ENCODE results near the gene MAPK11. TPM values are rescaled to one million over a fixed set of nuclear protein-coding genes. Genes with fewer than 3 reads are reported as not detected.

Gene MAPK11
- total RNA-seq, 1 experiment from 2014 or later: 14.3 TPM

- peak overlapping the region; percentile 83 for H3K27ac Mint-ChIP-seq (ENCODE audit: unreplicated experiment)
- peaks cover 77% of the 10 kb centered on the region for H3K36me3 Mint-ChIP-seq (ENCODE audit: insufficient read depth, unreplicated experiment)
- no peak for DNase-seq
- no TSS peak for BruUV-seq (replicated peaks)
- no peaks in the 10 kb centered on the region for H3K27me3 Mint-ChIP-seq (ENCODE audit: unreplicated experiment)
- TF ChIP-seq CTCF (IDR thresholded peaks at IDR 0.05; ENCODE audit: unreplicated experiment): no peak
- peaks cover 11% of the 10 kb centered on the region for H3K4me1 Mint-ChIP-seq (ENCODE audit: low read depth, unreplicated experiment)
- H3K9me3 Mint-ChIP-seq (ENCODE audit: low read depth, unreplicated experiment): no peaks in the 10 kb centered on the region
- H3K4me3 Mint-ChIP-seq (ENCODE audit: low read depth, unreplicated experiment): peak overlapping the region; percentile 78
- intact Hi-C loops (cut with micrococcal nuclease; ENCODE audit: unreplicated experiment): no loop called here
- CTCF ChIA-PET: no interaction called here
These were observed 26.3 kb downstream of the MAPK11 start for GRCh38 chr22:50243685-50244419.

- Mint-ChIP-seq H3K4me3 (ENCODE audit: low read depth, unreplicated experiment) (peak overlapping the region; percentile 78), H3K9me3 (ENCODE audit: low read depth, unreplicated experiment) (no peaks in the 10 kb centered on the region), H3K36me3 (ENCODE audit: insufficient read depth, unreplicated experiment) (peaks cover 75% of the 10 kb centered on the region), H3K4me1 (ENCODE audit: low read depth, unreplicated experiment) (peaks cover 11% of the 10 kb centered on the region), H3K27ac (ENCODE audit: unreplicated experiment) (no peak overlapping the region), H3K27me3 (ENCODE audit: unreplicated experiment) (no peaks in the 10 kb centered on the region)
- intact Hi-C loops (cut with micrococcal nuclease; ENCODE audit: unreplicated experiment): no loop called here
- no TSS peak for BruUV-seq (replicated peaks)
- DNase-seq: no peak
- no peak for TF ChIP-seq CTCF (IDR thresholded peaks at IDR 0.05; ENCODE audit: unreplicated experiment)
- CTCF ChIA-PET: interaction anchor here (0.7 kb wide), 1 partner anchor 100 kb away, joined by 3 read pairs; no protein-coding TSS in a partner anchor
These were observed 27.7 kb downstream of the MAPK11 start for GRCh38 chr22:50242406-50242949.

GRCh38 chr22:50238755-50239154 lies 31.4 kb downstream of the MAPK11 start:
- no peaks in the 10 kb centered on the region for H3K27me3 Mint-ChIP-seq (ENCODE audit: unreplicated experiment)

GRCh38 chr22:50236731-50237409 lies 33.3 kb downstream of the MAPK11 start:
- peak; percentile 62 for TF ChIP-seq CTCF (IDR thresholded peaks at IDR 0.05; ENCODE audit: unreplicated experiment)
- Mint-ChIP-seq H3K27ac (ENCODE audit: unreplicated experiment) (no peak overlapping the region), H3K9me3 (ENCODE audit: low read depth, unreplicated experiment) (no peaks in the 10 kb centered on the region), H3K27me3 (ENCODE audit: unreplicated experiment) (no peaks in the 10 kb centered on the region), H3K36me3 (ENCODE audit: insufficient read depth, unreplicated experiment) (peaks cover 49% of the 10 kb centered on the region), H3K4me3 (ENCODE audit: low read depth, unreplicated experiment) (no peak overlapping the region), H3K4me1 (ENCODE audit: low read depth, unreplicated experiment) (peaks cover 8% of the 10 kb centered on the region)
- DNase-seq: peak; percentile 36
- CTCF ChIA-PET: interaction anchor here (1.2 kb wide), 1 partner anchor 88 kb away, joined by 4 read pairs; no protein-coding TSS in a partner anchor
- no TSS peak for BruUV-seq (replicated peaks)
- intact Hi-C loops (cut with micrococcal nuclease; ENCODE audit: unreplicated experiment): no loop called here

More at GRCh38 chr22:50238755-50239154, 31.4 kb downstream of the MAPK11 start:
- Mint-ChIP-seq H3K36me3 (ENCODE audit: insufficient read depth, unreplicated experiment) (peaks cover 51% of the 10 kb centered on the region), H3K4me1 (ENCODE audit: low read depth, unreplicated experiment) (peaks cover 11% of the 10 kb centered on the region), H3K27ac (ENCODE audit: unreplicated experiment) (no peak overlapping the region), H3K4me3 (ENCODE audit: low read depth, unreplicated experiment) (no peak overlapping the region), H3K9me3 (ENCODE audit: low read depth, unreplicated experiment) (no peaks in the 10 kb centered on the region)
- BruUV-seq (replicated peaks): no TSS peak
- DNase-seq: no peak
- CTCF ChIA-PET: no interaction called here
- intact Hi-C loops (cut with micrococcal nuclease; ENCODE audit: unreplicated experiment): no loop called here
- TF ChIP-seq CTCF (IDR thresholded peaks at IDR 0.05; ENCODE audit: unreplicated experiment): no peak
